HG03457 (cell line): ENCODE results near the gene TRAPPC2L.

Source experiments
- ATAC-seq: cut with Tn5 transposase; IDR thresholded peaks from one replicate; pipeline ENCODE4 v1.9.1; 2021; ENCODE audit warnings: moderate number of reproducible peaks; ENCODE audit not compliant: unreplicated experiment

TRAPPC2L gene

GRCh38 chr16:88856828-88857727 lies at the start of gene TRAPPC2L, which contains the start of gene GALNS:
Gene TRAPPC2L, plus strand, starts transcription at chr16:88857127. Its CDS starts 24 bp downstream, at chr16:88857151.
Gene GALNS, minus strand, starts transcription at chr16:88856947. Its CDS starts 70 bp downstream, at chr16:88856877.
- ATAC-seq = peak; percentile 62

- ATAC-seq = no peak
Measured at GRCh38 chr16:88807142-88807625, 49.7 kb upstream of the TRAPPC2L start.

GRCh38 chr16:88807626-88808453 lies 49.1 kb upstream of the TRAPPC2L start:
- no peak for ATAC-seq

- ATAC-seq = no peak
Measured at GRCh38 chr16:88809068-88809675, 47.8 kb upstream of the TRAPPC2L start.

GRCh38 chr16:88809676-88810165 lies 47.2 kb upstream of the TRAPPC2L start:
- ATAC-seq = no peak

GRCh38 chr16:88810166-88810911 lies 46.6 kb upstream of the TRAPPC2L start:
- ATAC-seq = no peak

- ATAC-seq = peak; percentile 34
Measured at GRCh38 chr16:88810912-88811768, 45.8 kb upstream of the TRAPPC2L start.

- peak; percentile 42 for ATAC-seq
Measured at GRCh38 chr16:88811769-88812512, 45.0 kb upstream of the TRAPPC2L start, which contains the start of gene APRT. Gene APRT, minus strand, starts transcription at chr16:88811928. Its CDS starts 29 bp downstream, at chr16:88811899.

- ATAC-seq = no peak
Measured at GRCh38 chr16:88812513-88813268, 44.2 kb upstream of the TRAPPC2L start.

- ATAC-seq = no peak
Measured at GRCh38 chr16:88813269-88814143, 43.4 kb upstream of the TRAPPC2L start.

GRCh38 chr16:88814144-88814502 lies 42.8 kb upstream of the TRAPPC2L start:
- no peak for ATAC-seq

GRCh38 chr16:88815227-88815626 lies 41.7 kb upstream of the TRAPPC2L start:
- ATAC-seq = no peak

- no peak for ATAC-seq
Measured at GRCh38 chr16:88815901-88816589, 40.9 kb upstream of the TRAPPC2L start.

GRCh38 chr16:88816736-88817535 lies 40.0 kb upstream of the TRAPPC2L start:
- no peak for ATAC-seq
